ENCODE measurements around the gene HNRNPC.

Gene HNRNPC

GRCh38 chr14:21241218-21241819 is 27.9 kb downstream of the HNRNPC start:
- H3K4me3 ChIP-seq (ENCODE audit: low read depth, low read length) = no peak overlapping the region
- peak; percentile 43 for DNase-seq (ENCODE audit: low read depth)
- TF ChIP-seq MAX (IDR thresholded peaks at IDR 0.05; ENCODE audit: low read depth, low read length) (no peak), MYC (IDR thresholded peaks at IDR 0.05; ENCODE audit: low read depth, low read length) (no peak), POLR2A (IDR thresholded peaks at IDR 0.05; ENCODE audit: extremely low read depth, insufficient read length) (no peak), CTCF (IDR thresholded peaks at IDR 0.05; ENCODE audit: low read depth, low read length) (peak; percentile 15)

- no peak for DNase-seq (ENCODE audit: low read depth)
- TF ChIP-seq POLR2A (IDR thresholded peaks at IDR 0.05; ENCODE audit: extremely low read depth, insufficient read length) (no peak), MAX (IDR thresholded peaks at IDR 0.05; ENCODE audit: low read depth, low read length) (no peak), CTCF (IDR thresholded peaks at IDR 0.05; ENCODE audit: low read depth, low read length) (no peak), MYC (IDR thresholded peaks at IDR 0.05; ENCODE audit: low read depth, low read length) (no peak)
- H3K4me3 ChIP-seq (ENCODE audit: low read depth, low read length) = no peak overlapping the region
Measured at GRCh38 chr14:21240417-21240816, 28.8 kb downstream of the HNRNPC start.

GRCh38 chr14:21238823-21239518 is 30.3 kb downstream of the HNRNPC start:
- no peak for TF ChIP-seq POLR2A (IDR thresholded peaks at IDR 0.05; ENCODE audit: extremely low read depth, insufficient read length)
- no peak for TF ChIP-seq MAX (IDR thresholded peaks at IDR 0.05; ENCODE audit: low read depth, low read length)
- TF ChIP-seq MYC (IDR thresholded peaks at IDR 0.05; ENCODE audit: low read depth, low read length) = no peak
- no peak for TF ChIP-seq CTCF (IDR thresholded peaks at IDR 0.05; ENCODE audit: low read depth, low read length)
- no peak for DNase-seq (ENCODE audit: low read depth)
- no peak overlapping the region for H3K4me3 ChIP-seq (ENCODE audit: low read depth, low read length)

- H3K4me3 ChIP-seq (ENCODE audit: low read depth, low read length) = no peak overlapping the region
- TF ChIP-seq POLR2A (IDR thresholded peaks at IDR 0.05; ENCODE audit: extremely low read depth, insufficient read length) = no peak
- no peak for TF ChIP-seq CTCF (IDR thresholded peaks at IDR 0.05; ENCODE audit: low read depth, low read length)
- TF ChIP-seq MYC (IDR thresholded peaks at IDR 0.05; ENCODE audit: low read depth, low read length) = no peak
- TF ChIP-seq MAX (IDR thresholded peaks at IDR 0.05; ENCODE audit: low read depth, low read length) = no peak
- no peak for DNase-seq (ENCODE audit: low read depth)
Measured at GRCh38 chr14:21236948-21237797, 32.1 kb downstream of the HNRNPC start.

- TF ChIP-seq MYC (IDR thresholded peaks at IDR 0.05; ENCODE audit: low read depth, low read length) = no peak
- no peak for DNase-seq (ENCODE audit: low read depth)
- H3K4me3 ChIP-seq (ENCODE audit: low read depth, low read length) = no peak overlapping the region
Measured at GRCh38 chr14:21234112-21234511, 35.1 kb downstream of the HNRNPC start.
